Measurements from ENCODE around the gene BDH1. TPM values are rescaled to one million over a fixed set of nuclear protein-coding genes. Genes with fewer than 3 reads are reported as not detected.

The BDH1 gene
- polyA plus RNA-seq, 1 donor (not counting 4 experiments of a cell fraction or from before 2014, with no cell fraction given): 30.2 TPM

- H3K4me2 ChIP-seq (ENCODE audit: control insufficient read depth, extremely low read depth, insufficient read depth, low read depth, low read length): peak overlapping the region; percentile 13
- no peaks in the 10 kb centered on the region for H3K36me3 ChIP-seq (ENCODE audit: control insufficient read depth in 2 of 2, extremely low read depth in 1 of 2, insufficient read depth in 2 of 2, low read length in 2 of 2)
- DNase-seq (ENCODE audit: low read depth, low spot score): no peak
- no peaks in the 10 kb centered on the region for H3K9me1 ChIP-seq (ENCODE audit: control insufficient read depth, extremely low read depth, insufficient read depth, low read length)
- no peak for TF ChIP-seq CTCF (optimal IDR thresholded peaks at IDR 0.05 in 1 of 3, IDR thresholded peaks at IDR 0.05 in 1 of 3, conservative IDR thresholded peaks at IDR 0.05 in 1 of 3; ENCODE audit: extremely low read depth in 1 of 3, insufficient read depth in 2 of 3, low read length in 3 of 3)
- no peak for TF ChIP-seq EZH2 (IDR thresholded peaks at IDR 0.05; ENCODE audit: low read length)
- peaks cover 44% of the 10 kb centered on the region for H3K4me1 ChIP-seq (ENCODE audit: control insufficient read depth, extremely low read depth, insufficient read depth, low read length)
- H3K9me3 ChIP-seq (ENCODE audit: control insufficient read depth, low read depth, low read length): no peaks in the 10 kb centered on the region
- H3K9ac ChIP-seq (ENCODE audit: control insufficient read depth, extremely low read depth, insufficient read depth, low read length): no peak overlapping the region
- no peaks in the 10 kb centered on the region for H3K27me3 ChIP-seq (ENCODE audit: control insufficient read depth, extremely low read depth, insufficient read depth, low read length)
- H4K20me1 ChIP-seq (ENCODE audit: control insufficient read depth, extremely low read depth, insufficient read depth, low read length): no peaks in the 10 kb centered on the region
- dilution Hi-C loops (cut with MboI; ENCODE audit: extremely low pct_ligation_motif_present, low sequenced_read_pairs): loop anchor here (25.0 kb wide), 1 partner anchor 164 kb away; no protein-coding TSS in a partner anchor
- H3K27ac ChIP-seq (ENCODE audit: control insufficient read depth, insufficient read depth, low read length): no peak overlapping the region
- no peaks in the 10 kb centered on the region for H3K79me2 ChIP-seq (ENCODE audit: control insufficient read depth, insufficient read depth, low read length)
- peak; percentile 60 for FAIRE-seq
- peak overlapping the region; percentile 8 for H2AFZ ChIP-seq (ENCODE audit: control insufficient read depth, low read length)
- no peak overlapping the region for H3K4me3 ChIP-seq (ENCODE audit: control insufficient read depth in 2 of 3, extremely low read depth in 1 of 3, insufficient read depth in 2 of 3, low read depth in 1 of 3, low read length in 3 of 3)
These were observed 79.7 kb downstream of the BDH1 start for GRCh38 chr3:197475997-197476525.

- Histone ChIP-seq H3K4me3 (ENCODE audit: control insufficient read depth in 2 of 3, extremely low read depth in 1 of 3, insufficient read depth in 2 of 3, low read depth in 1 of 3, low read length in 3 of 3) (no peak overlapping the region), H3K9ac (ENCODE audit: control insufficient read depth, extremely low read depth, insufficient read depth, low read length) (no peak overlapping the region), H3K9me3 (ENCODE audit: control insufficient read depth, low read depth, low read length) (no peaks in the 10 kb centered on the region), H3K4me1 (ENCODE audit: control insufficient read depth, extremely low read depth, insufficient read depth, low read length) (peaks cover 44% of the 10 kb centered on the region), H3K27ac (ENCODE audit: control insufficient read depth, insufficient read depth, low read length) (no peak overlapping the region), H3K36me3 (ENCODE audit: control insufficient read depth in 2 of 2, extremely low read depth in 1 of 2, insufficient read depth in 2 of 2, low read length in 2 of 2) (no peaks in the 10 kb centered on the region), H3K79me2 (ENCODE audit: control insufficient read depth, insufficient read depth, low read length) (no peaks in the 10 kb centered on the region), H4K20me1 (ENCODE audit: control insufficient read depth, extremely low read depth, insufficient read depth, low read length) (no peaks in the 10 kb centered on the region), H3K27me3 (ENCODE audit: control insufficient read depth, extremely low read depth, insufficient read depth, low read length) (no peaks in the 10 kb centered on the region), H3K4me2 (ENCODE audit: control insufficient read depth, extremely low read depth, insufficient read depth, low read depth, low read length) (no peak overlapping the region), H2AFZ (ENCODE audit: control insufficient read depth, low read length) (peak overlapping the region; percentile 38), H3K9me1 (ENCODE audit: control insufficient read depth, extremely low read depth, insufficient read depth, low read length) (no peaks in the 10 kb centered on the region)
- FAIRE-seq: no peak
- dilution Hi-C loops (cut with MboI; ENCODE audit: extremely low pct_ligation_motif_present, low sequenced_read_pairs): loop anchor here (25.0 kb wide), 1 partner anchor 163 kb away; no protein-coding TSS in a partner anchor
- no peak for DNase-seq (ENCODE audit: low read depth, low spot score)
- no peak for TF ChIP-seq CTCF (optimal IDR thresholded peaks at IDR 0.05 in 1 of 3, IDR thresholded peaks at IDR 0.05 in 1 of 3, conservative IDR thresholded peaks at IDR 0.05 in 1 of 3; ENCODE audit: extremely low read depth in 1 of 3, insufficient read depth in 2 of 3, low read length in 3 of 3)
- TF ChIP-seq EZH2 (IDR thresholded peaks at IDR 0.05; ENCODE audit: low read length): no peak
These were observed 80.3 kb downstream of the BDH1 start for GRCh38 chr3:197475514-197475913.
